HG03064 (cell line): ENCODE data around the gene AADAT.
"Not testable (repeated sequence)": the region's sequence is repeated elsewhere in the genome, so short reads cannot be mapped to it uniquely, and the experiment has no call there.

Experiments
- ATAC-seq: cut with Tn5 transposase; IDR thresholded peaks from one replicate; pipeline ENCODE4 v1.9.1; 2021; ENCODE audit warnings: low read depth; ENCODE audit not compliant: unreplicated experiment

The AADAT gene

GRCh38 chr4:170090352-170091052, 746 bp upstream of the AADAT start:
- ATAC-seq, result no peak

- no peak for ATAC-seq
These were observed 485 bp downstream of the AADAT start for GRCh38 chr4:170089274-170089667.

GRCh38 chr4:170088716-170089115, 1.0 kb downstream of the AADAT start:
- ATAC-seq, result no peak

GRCh38 chr4:170087163-170087700, 2.5 kb downstream of the AADAT start:
- ATAC-seq, result no peak

GRCh38 chr4:170083541-170083940, 6.2 kb downstream of the AADAT start:
- no peak for ATAC-seq

GRCh38 chr4:170080496-170080895, 9.3 kb downstream of the AADAT start:
- no peak for ATAC-seq

GRCh38 chr4:170079981-170080380, 9.8 kb downstream of the AADAT start:
- ATAC-seq, result no peak

GRCh38 chr4:170071196-170071595, 18.6 kb downstream of the AADAT start:
- no peak for ATAC-seq

- no peak for ATAC-seq
These were observed 21.2 kb downstream of the AADAT start for GRCh38 chr4:170068438-170069128.

- no peak for ATAC-seq
These were observed 30.3 kb downstream of the AADAT start for GRCh38 chr4:170059421-170059820.

GRCh38 chr4:170058826-170059225, 30.9 kb downstream of the AADAT start:
- no peak for ATAC-seq

- no peak for ATAC-seq
These were observed 31.9 kb downstream of the AADAT start for GRCh38 chr4:170057866-170058265.

- ATAC-seq, result no peak
These were observed 36.8 kb downstream of the AADAT start for GRCh38 chr4:170052919-170053318.

- ATAC-seq, result no peak
These were observed 38.4 kb downstream of the AADAT start for GRCh38 chr4:170051402-170051801.

- no peak for ATAC-seq
These were observed 40.0 kb downstream of the AADAT start for GRCh38 chr4:170049766-170050165.

GRCh38 chr4:170047771-170048354, 41.9 kb downstream of the AADAT start:
- no peak for ATAC-seq

- not testable (repeated sequence) for ATAC-seq
These were observed 43.6 kb downstream of the AADAT start for GRCh38 chr4:170046156-170046555.

- ATAC-seq, result no peak
These were observed 49.6 kb downstream of the AADAT start for GRCh38 chr4:170040031-170040680.

- no peak for ATAC-seq
These were observed 51.0 kb downstream of the AADAT start for GRCh38 chr4:170038769-170039168.

- no peak for ATAC-seq
These were observed 51.5 kb downstream of the AADAT start for GRCh38 chr4:170038232-170038631.

GRCh38 chr4:170037481-170037880, 52.3 kb downstream of the AADAT start:
- ATAC-seq, result no peak
